GM10266 (cell line): Measurements from ENCODE around the gene STAG1.
A peak's percentile ranks its signal among the peaks of the same experiment; 100 is the strongest.

ENCODE experiments used
- DNase-seq: peaks from one replicate; pipeline ENCODE4 v3.0.0; 2012; ENCODE audit errors: extremely low spot score
- TF ChIP-seq, protein P1 (sequence below): IDR thresholded peaks from 2 replicates; pipeline ENCODE4 v1.5.1; 2012; ENCODE audit warnings: mild to moderate bottlenecking, low read depth; ENCODE audit not compliant: control insufficient read depth, insufficient read depth; ENCODE audit errors: missing control alignments

STAG1 gene

DNA sequence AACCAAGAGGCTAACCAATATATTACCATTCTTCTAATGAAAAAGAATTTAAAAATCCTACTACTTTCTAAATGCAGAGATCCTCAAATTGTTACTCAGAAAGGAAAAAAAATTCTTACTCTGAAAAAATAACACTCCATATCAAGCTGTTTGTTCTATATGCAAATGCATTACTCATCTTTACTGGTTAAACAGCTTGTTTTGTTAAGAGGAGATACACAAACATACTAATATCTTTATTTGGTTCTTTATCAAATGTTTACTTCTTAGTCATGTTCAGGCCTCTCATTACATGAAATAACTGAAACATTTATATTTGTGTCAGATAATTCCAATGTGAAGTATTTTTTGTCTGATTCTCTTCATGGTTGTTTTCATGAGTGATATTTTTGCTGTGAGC is 355.3 kb downstream of the STAG1 start:
- DNase-seq: no peak
- TF ChIP-seq, protein P1, sequence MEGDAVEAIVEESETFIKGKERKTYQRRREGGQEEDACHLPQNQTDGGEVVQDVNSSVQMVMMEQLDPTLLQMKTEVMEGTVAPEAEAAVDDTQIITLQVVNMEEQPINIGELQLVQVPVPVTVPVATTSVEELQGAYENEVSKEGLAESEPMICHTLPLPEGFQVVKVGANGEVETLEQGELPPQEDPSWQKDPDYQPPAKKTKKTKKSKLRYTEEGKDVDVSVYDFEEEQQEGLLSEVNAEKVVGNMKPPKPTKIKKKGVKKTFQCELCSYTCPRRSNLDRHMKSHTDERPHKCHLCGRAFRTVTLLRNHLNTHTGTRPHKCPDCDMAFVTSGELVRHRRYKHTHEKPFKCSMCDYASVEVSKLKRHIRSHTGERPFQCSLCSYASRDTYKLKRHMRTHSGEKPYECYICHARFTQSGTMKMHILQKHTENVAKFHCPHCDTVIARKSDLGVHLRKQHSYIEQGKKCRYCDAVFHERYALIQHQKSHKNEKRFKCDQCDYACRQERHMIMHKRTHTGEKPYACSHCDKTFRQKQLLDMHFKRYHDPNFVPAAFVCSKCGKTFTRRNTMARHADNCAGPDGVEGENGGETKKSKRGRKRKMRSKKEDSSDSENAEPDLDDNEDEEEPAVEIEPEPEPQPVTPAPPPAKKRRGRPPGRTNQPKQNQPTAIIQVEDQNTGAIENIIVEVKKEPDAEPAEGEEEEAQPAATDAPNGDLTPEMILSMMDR: no peak

- no peak for DNase-seq
- TF ChIP-seq, protein P1: no peak
Measured at GRCh38 chr3:136390574-136390973, 361.6 kb downstream of the STAG1 start.

DNA sequence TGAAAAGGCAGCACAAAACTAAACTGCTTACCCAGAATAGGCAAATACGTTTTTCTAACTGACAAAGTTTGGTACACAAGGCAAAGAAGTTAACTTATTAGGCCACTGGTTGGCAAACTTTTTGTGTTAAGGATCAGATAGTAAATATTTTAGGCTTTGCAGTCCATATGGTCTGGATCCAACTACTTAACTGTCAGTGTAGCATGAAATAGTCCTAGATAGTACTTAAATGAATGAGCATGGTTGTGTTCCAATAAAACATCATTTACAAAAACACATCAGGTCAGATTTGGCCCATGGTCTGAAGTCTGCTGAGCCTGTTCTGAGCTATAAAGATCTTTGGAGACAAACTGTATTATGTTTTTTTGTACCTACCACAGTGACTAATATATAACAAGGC is 365.1 kb downstream of the STAG1 start:
- TF ChIP-seq, protein P1: no peak
- DNase-seq: no peak

DNA sequence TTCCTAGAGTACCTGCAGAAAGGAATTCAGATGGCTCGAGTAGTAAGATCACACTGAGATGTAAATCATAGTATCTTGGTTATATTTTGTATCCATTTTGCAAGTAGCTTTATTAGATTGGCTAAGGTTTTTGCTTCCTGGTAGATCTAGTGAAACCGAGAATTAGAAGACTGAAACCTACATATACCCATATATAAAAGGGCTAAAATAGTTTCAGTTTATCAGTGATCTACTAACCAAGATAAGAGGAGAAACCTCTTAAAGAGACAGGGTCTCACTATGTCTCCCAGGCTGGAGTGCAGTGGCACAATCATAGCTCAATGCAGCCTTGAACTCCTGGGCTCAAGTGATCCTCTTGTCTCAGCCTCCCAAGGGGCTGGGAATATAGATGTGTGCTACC is 366.7 kb downstream of the STAG1 start:
- DNase-seq: peak; percentile 10
- TF ChIP-seq, protein P1: no peak

DNA sequence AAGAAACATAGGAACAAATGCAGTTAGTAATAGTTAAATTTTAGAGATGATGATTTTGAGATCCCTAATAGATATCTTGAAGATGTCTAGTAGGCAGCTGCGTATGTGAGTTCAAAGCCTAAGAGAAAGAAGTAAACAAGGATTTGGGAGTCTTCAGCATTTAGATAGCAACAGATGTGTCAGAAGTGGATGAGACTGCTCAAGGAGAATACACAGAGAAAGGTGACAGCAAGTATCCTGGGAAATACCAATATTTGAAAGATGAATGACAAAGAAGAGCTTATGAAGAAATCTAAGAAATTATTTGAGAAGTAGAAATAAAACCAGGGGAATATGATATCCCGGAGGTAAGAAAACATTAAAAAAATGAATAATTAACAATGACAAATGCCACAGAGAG is 371.1 kb downstream of the STAG1 start:
- TF ChIP-seq, protein P1: no peak

DNA sequence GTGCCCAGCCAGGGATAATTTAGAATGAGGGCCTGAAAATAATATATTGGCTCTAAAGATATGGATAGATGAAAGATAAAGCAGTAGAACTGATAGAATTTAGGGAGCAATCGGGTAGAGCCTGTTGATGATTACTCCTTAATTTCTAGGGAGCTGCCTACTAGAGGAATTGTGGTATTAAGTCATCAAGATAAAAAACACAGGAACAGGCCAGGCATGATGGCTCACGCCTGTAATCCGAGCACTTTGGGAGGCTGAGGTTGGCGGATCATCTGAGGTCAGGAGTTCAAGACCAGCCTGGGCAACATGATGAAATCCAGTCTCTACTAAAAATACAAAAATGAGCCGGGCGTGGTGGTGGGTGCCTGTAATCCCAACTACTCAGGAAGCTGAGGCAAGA is 371.6 kb downstream of the STAG1 start:
- no peak for DNase-seq
- TF ChIP-seq, protein P1: no peak

More for the DNA sequence above, 371.1 kb downstream of the STAG1 start:
- DNase-seq: no peak

DNA sequence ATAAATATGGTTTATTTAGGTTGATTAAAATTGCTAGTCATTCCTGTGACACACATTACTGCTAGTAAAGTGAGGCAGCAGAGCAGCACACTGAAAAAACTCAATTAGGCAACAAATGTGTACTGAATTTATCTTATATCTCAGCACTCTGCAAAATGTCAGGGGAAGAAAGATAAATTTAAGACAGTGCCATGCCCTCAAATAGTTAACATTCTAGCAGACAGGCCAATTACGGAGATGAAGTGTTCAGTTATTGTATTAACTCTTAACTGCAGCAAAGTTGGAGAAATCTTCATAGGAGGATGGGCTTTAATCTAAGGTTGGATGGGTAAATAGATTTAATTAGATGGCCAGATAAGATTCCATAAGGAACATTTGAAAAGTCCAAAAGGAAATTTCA is 374.2 kb downstream of the STAG1 start:
- TF ChIP-seq, protein P1: no peak
- no peak for DNase-seq
